ENCODE data around the gene OR52E8.

The OR52E8 gene

DNA sequence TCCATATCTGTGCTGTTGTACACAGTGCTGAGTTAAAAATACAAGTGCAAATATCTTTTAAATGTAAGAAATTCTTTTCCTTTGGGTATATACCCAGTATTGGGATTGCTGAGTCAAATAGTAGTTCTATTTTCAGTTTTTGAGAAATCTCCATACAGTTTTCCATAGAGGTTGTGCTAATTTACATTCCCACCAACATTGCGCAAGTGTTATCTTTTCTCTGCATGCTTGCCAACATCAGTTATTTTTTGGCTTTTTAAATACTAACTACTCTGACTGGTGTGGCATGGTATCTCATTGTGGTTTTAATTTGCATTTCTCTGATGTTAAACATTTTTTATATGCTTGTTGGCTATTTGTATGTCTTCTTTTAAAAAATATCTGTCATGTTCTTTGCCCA, 6.5 kb downstream of the OR52E8 start:
- Histone ChIP-seq H3K36me3 (ENCODE audit: control insufficient read depth in 1 of 2, insufficient read depth in 2 of 2, low read length in 2 of 2) (no peaks in the 10 kb centered on the region), H3K4me3 (ENCODE audit: low read depth in 1 of 2, low read length in 2 of 2) (no peak overlapping the region), H3K27me3 (ENCODE audit: control insufficient read depth in 1 of 2, insufficient read depth in 2 of 2, low read length in 2 of 2) (no peaks in the 10 kb centered on the region), H3K4me1 (ENCODE audit: control insufficient read depth in 1 of 2, insufficient read depth in 2 of 2, low read length in 2 of 2) (no peaks in the 10 kb centered on the region), H3K27ac (ENCODE audit: low read depth, low read length) (no peak overlapping the region), H3K9me3 (ENCODE audit: control insufficient read depth in 1 of 2, low read length in 2 of 2) (peaks cover 0 to 2% of the 10 kb centered on the region in 2 donors), H3K9ac (ENCODE audit: low read depth in 1 of 2, low read length in 2 of 2) (no peak overlapping the region)

DNA sequence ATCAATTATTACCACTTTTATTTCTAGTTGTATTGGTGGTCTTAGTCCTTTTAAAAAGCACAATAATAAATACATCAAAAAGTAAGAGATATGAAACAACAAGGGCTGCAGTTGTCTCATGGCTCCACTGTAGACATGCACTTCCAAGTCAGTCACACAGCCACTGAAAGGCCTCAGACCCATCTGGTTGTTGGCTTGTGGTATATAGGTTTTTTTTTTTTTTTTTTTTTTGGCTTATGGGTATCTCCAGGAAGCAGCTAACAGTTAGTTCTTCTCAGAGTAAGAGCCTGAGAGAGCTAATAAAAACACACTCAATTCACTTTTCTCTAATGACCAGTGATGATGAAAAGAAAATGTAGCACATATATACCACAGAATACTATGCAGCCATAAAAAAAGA, 9.8 kb downstream of the OR52E8 start:
- Histone ChIP-seq H3K9ac (ENCODE audit: low read depth in 1 of 2, low read length in 2 of 2) (no peak overlapping the region), H3K27me3 (ENCODE audit: control insufficient read depth in 1 of 2, insufficient read depth in 2 of 2, low read length in 2 of 2) (no peaks in the 10 kb centered on the region), H3K4me1 (ENCODE audit: control insufficient read depth in 1 of 2, insufficient read depth in 2 of 2, low read length in 2 of 2) (no peaks in the 10 kb centered on the region), H3K4me3 (ENCODE audit: low read depth in 1 of 2, low read length in 2 of 2) (no peak overlapping the region), H3K27ac (ENCODE audit: low read depth, low read length) (no peak overlapping the region), H3K9me3 (ENCODE audit: control insufficient read depth in 1 of 2, low read length in 2 of 2) (no peaks in the 10 kb centered on the region), H3K36me3 (ENCODE audit: control insufficient read depth in 1 of 2, insufficient read depth in 2 of 2, low read length in 2 of 2) (no peaks in the 10 kb centered on the region)

DNA sequence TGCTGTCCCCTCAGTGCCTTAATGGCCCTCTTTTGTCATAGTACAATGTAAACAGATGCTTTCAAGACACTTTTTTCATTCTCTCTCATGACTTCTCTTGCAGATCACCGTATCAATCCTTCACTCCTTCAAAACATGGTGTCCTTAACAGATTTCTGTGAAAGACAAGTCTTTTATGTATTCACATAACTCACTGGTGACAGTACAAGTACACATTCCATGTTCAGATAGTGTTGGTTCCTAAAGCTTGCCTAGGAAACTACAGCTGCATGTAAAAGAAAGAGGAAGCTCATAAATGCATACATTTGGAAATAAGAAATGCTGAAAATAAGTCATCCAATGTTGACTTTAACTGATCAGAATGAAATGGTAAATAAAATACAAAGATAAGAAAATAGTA, 10.8 kb downstream of the OR52E8 start:
- Histone ChIP-seq H3K36me3 (ENCODE audit: control insufficient read depth in 1 of 2, insufficient read depth in 2 of 2, low read length in 2 of 2) (no peaks in the 10 kb centered on the region), H3K27me3 (ENCODE audit: control insufficient read depth in 1 of 2, insufficient read depth in 2 of 2, low read length in 2 of 2) (no peaks in the 10 kb centered on the region), H3K27ac (ENCODE audit: low read depth, low read length) (no peak overlapping the region), H3K9ac (ENCODE audit: low read depth in 1 of 2, low read length in 2 of 2) (no peak overlapping the region), H3K4me1 (ENCODE audit: control insufficient read depth in 1 of 2, insufficient read depth in 2 of 2, low read length in 2 of 2) (no peaks in the 10 kb centered on the region), H3K9me3 (ENCODE audit: control insufficient read depth in 1 of 2, low read length in 2 of 2) (no peaks in the 10 kb centered on the region), H3K4me3 (ENCODE audit: low read depth in 1 of 2, low read length in 2 of 2) (no peak overlapping the region)

DNA sequence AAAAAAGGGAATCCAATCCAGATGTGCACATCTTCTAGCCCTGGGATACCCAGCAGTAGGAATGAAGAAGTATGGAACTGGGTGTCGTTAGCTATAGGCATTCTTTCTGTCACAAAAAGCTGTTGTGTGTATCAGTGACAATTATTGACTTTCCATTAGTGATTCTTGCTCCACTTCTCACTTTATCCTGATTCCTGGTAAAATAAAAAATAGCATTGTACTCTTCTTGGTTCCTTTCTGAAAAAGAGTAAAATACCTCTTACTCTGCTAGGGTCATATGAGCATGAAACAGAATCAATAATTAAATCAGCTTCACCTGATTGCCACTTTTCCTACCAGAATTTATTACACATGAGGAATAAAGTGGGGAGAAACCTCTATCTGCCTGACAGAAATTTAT, 15.7 kb downstream of the OR52E8 start, which contains the start of gene OR52E6:
OR52E6 (minus strand) TSS at position 101 of the 400 bp plus-strand sequence; CDS start at position 101, 0 bp downstream.
- H3K9me3 ChIP-seq (ENCODE audit: control insufficient read depth in 1 of 2, low read length in 2 of 2): no peaks in the 10 kb centered on the region
- no peak within 1 kb of the TSS for H3K9ac ChIP-seq (ENCODE audit: low read depth in 1 of 2, low read length in 2 of 2)
- H3K4me1 ChIP-seq (ENCODE audit: control insufficient read depth in 1 of 2, insufficient read depth in 2 of 2, low read length in 2 of 2): no peaks in the 10 kb centered on the region
- H3K36me3 ChIP-seq (ENCODE audit: control insufficient read depth in 1 of 2, insufficient read depth in 2 of 2, low read length in 2 of 2): no peaks in the 10 kb centered on the region
- no peak within 1 kb of the TSS for H3K4me3 ChIP-seq (ENCODE audit: low read depth in 1 of 2, low read length in 2 of 2)
- H3K27ac ChIP-seq (ENCODE audit: low read depth, low read length): no peak within 1 kb of the TSS
- H3K27me3 ChIP-seq (ENCODE audit: control insufficient read depth in 1 of 2, insufficient read depth in 2 of 2, low read length in 2 of 2): no peaks in the 10 kb centered on the region

DNA sequence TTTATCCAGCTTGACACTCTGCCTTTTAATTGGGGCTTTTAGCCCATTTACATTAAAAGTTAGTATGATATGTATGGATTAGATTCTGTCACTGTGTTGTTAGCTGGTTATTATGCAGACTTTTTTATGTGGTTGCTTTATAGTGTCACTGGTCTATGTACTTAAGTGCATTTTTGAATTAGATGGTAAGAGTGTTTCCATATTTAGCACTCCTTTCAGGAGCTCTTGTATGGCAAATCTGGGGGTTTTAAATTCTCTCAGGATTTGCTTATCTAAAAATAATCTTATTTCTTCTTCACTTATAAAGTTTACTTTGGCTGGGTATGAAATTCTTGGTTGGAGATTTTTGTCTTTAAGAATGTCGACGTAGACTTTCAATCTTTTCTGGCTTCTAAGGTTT, 19.8 kb downstream of the OR52E8 start:
- Histone ChIP-seq H3K4me1 (ENCODE audit: control insufficient read depth in 1 of 2, insufficient read depth in 2 of 2, low read length in 2 of 2) (no peaks in the 10 kb centered on the region), H3K9me3 (ENCODE audit: control insufficient read depth in 1 of 2, low read length in 2 of 2) (no peaks in the 10 kb centered on the region), H3K4me3 (ENCODE audit: low read depth in 1 of 2, low read length in 2 of 2) (no peak overlapping the region), H3K9ac (ENCODE audit: low read depth in 1 of 2, low read length in 2 of 2) (no peak overlapping the region), H3K27ac (ENCODE audit: low read depth, low read length) (no peak overlapping the region), H3K36me3 (ENCODE audit: control insufficient read depth in 1 of 2, insufficient read depth in 2 of 2, low read length in 2 of 2) (no peaks in the 10 kb centered on the region), H3K27me3 (ENCODE audit: control insufficient read depth in 1 of 2, insufficient read depth in 2 of 2, low read length in 2 of 2) (no peaks in the 10 kb centered on the region)

DNA sequence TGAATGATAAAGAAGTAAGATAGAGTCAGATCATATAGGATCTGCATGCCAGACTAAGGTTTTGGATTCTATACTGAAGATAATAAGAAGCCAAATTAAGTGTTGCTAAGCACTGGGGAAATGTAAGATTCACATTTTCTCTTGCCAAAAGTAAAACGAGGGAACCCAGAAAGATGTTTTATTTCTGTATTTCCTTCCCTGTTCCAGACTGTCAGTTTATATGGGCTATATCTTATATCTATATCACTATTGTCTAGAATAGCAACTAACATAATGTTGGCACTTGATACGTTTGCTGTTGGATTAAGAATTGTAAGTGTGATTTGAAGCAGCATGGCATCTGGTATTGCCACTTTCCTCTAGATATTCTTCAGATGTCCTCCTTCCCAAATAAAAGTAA, 24.0 kb downstream of the OR52E8 start:
- Histone ChIP-seq H3K27ac (ENCODE audit: low read depth, low read length) (no peak overlapping the region), H3K9me3 (ENCODE audit: control insufficient read depth in 1 of 2, low read length in 2 of 2) (no peaks in the 10 kb centered on the region), H3K27me3 (ENCODE audit: control insufficient read depth in 1 of 2, insufficient read depth in 2 of 2, low read length in 2 of 2) (no peaks in the 10 kb centered on the region), H3K4me1 (ENCODE audit: control insufficient read depth in 1 of 2, insufficient read depth in 2 of 2, low read length in 2 of 2) (no peaks in the 10 kb centered on the region), H3K36me3 (ENCODE audit: control insufficient read depth in 1 of 2, insufficient read depth in 2 of 2, low read length in 2 of 2) (no peaks in the 10 kb centered on the region), H3K9ac (ENCODE audit: low read depth in 1 of 2, low read length in 2 of 2) (no peak overlapping the region), H3K4me3 (ENCODE audit: low read depth in 1 of 2, low read length in 2 of 2) (no peak overlapping the region)

DNA sequence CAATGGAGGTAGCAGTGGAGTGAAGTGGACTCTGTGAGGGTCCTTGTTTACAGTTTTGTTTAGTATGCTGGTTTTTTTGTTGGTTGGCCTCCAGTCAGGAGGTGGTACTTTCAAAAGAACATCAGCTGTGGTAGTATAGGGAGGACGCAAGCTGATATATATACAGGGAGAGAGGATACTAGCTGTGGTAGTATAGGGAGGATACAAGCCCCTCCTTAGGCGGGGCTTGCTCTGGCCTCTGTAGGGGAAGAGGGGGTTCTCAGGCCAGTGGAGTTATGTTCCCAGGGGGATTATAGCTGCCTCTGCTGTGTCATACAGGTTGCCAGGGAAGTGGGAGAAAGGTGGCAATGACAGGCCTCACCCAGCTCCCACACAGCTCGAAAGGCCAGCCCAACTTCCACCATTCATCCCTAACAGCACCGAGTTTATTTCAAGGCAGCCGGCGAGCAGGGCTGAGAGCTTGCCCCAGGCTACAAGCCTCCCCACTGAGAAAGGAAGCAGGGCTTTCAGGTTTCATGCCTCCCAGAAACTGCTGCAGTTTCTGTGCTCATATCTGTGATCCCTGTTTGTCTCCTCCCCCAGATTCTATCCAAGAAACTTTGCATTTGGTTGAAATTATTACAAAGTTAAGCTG, 26.2 kb downstream of the OR52E8 start:
- Histone ChIP-seq H3K27ac (ENCODE audit: low read depth, low read length) (no peak overlapping the region), H3K9ac (ENCODE audit: low read depth in 1 of 2, low read length in 2 of 2) (no peak overlapping the region), H3K9me3 (ENCODE audit: control insufficient read depth in 1 of 2, low read length in 2 of 2) (no peaks in the 10 kb centered on the region), H3K27me3 (ENCODE audit: control insufficient read depth in 1 of 2, insufficient read depth in 2 of 2, low read length in 2 of 2) (no peaks in the 10 kb centered on the region), H3K4me3 (ENCODE audit: low read depth in 1 of 2, low read length in 2 of 2) (no peak overlapping the region), H3K36me3 (ENCODE audit: control insufficient read depth in 1 of 2, insufficient read depth in 2 of 2, low read length in 2 of 2) (no peaks in the 10 kb centered on the region), H3K4me1 (ENCODE audit: control insufficient read depth in 1 of 2, insufficient read depth in 2 of 2, low read length in 2 of 2) (no peaks in the 10 kb centered on the region)

DNA sequence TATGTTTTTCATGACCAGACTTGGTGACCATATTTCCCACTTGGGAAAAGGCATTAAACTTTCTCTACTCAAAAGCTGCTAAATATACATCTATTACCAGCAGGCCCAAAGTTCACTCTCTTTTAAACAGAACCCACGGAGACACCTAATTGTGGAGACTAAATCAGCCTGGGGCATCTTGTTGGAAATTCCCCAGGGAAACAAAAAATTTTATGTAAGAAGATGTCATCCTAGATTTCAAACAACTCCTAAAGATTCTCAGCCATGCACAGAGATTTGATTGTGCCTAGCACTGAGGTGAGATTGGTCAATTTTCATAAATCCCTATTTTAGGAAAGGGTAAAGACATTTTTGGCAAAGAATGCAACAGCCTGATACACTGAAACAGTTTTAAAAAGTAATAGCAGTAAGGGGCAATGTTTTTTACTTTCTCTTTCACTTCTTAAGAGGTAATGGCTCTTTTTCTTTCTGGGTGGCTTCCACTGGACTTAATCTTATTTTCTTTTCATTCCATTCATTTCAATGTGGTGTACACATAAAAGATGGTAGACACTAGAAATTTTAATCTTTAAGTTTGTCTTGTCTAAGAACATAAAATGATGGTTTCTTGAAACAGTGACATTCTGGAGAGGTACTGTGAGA, 39.1 kb downstream of the OR52E8 start:
- Histone ChIP-seq H3K36me3 (ENCODE audit: control insufficient read depth in 1 of 2, insufficient read depth in 2 of 2, low read length in 2 of 2) (no peaks in the 10 kb centered on the region), H3K27ac (ENCODE audit: low read depth, low read length) (no peak overlapping the region), H3K9me3 (ENCODE audit: control insufficient read depth in 1 of 2, low read length in 2 of 2) (no peaks in the 10 kb centered on the region), H3K4me3 (ENCODE audit: low read depth in 1 of 2, low read length in 2 of 2) (peak overlapping the region; percentile 23), H3K4me1 (ENCODE audit: control insufficient read depth in 1 of 2, insufficient read depth in 2 of 2, low read length in 2 of 2) (peaks cover 0 to 5% of the 10 kb centered on the region in 2 donors), H3K9ac (ENCODE audit: low read depth in 1 of 2, low read length in 2 of 2) (no peak overlapping the region), H3K27me3 (ENCODE audit: control insufficient read depth in 1 of 2, insufficient read depth in 2 of 2, low read length in 2 of 2) (no peaks in the 10 kb centered on the region)

DNA sequence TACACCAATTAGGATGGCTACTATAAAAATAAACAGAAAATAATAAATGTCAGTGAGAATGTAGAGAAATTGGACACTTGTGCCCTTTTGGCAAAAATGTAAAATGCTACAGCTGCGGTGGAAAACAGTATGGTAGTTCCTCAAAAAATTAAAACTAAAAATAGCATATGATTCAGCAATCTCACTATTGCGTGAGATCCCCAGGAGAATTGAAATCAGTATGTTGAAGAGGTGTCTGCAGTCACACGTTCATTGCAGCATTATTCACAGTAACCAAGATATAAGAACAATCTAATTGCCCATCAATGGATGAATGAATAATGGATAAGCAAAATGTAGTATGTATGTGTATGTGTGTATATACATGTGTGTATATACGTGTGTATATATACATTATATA, 42.0 kb downstream of the OR52E8 start:
- H3K9me3 ChIP-seq (ENCODE audit: control insufficient read depth in 1 of 2, low read length in 2 of 2): no peaks in the 10 kb centered on the region
- H3K4me3 ChIP-seq (ENCODE audit: low read depth in 1 of 2, low read length in 2 of 2): no peak overlapping the region
- no peak overlapping the region for H3K27ac ChIP-seq (ENCODE audit: low read depth, low read length)
- H3K27me3 ChIP-seq (ENCODE audit: control insufficient read depth in 1 of 2, insufficient read depth in 2 of 2, low read length in 2 of 2): no peaks in the 10 kb centered on the region
- H3K9ac ChIP-seq (ENCODE audit: low read depth in 1 of 2, low read length in 2 of 2): no peak overlapping the region
- H3K4me1 ChIP-seq (ENCODE audit: control insufficient read depth in 1 of 2, insufficient read depth in 2 of 2, low read length in 2 of 2): peaks cover 0 to 5% of the 10 kb centered on the region in 2 donors
- no peaks in the 10 kb centered on the region for H3K36me3 ChIP-seq (ENCODE audit: control insufficient read depth in 1 of 2, insufficient read depth in 2 of 2, low read length in 2 of 2)

DNA sequence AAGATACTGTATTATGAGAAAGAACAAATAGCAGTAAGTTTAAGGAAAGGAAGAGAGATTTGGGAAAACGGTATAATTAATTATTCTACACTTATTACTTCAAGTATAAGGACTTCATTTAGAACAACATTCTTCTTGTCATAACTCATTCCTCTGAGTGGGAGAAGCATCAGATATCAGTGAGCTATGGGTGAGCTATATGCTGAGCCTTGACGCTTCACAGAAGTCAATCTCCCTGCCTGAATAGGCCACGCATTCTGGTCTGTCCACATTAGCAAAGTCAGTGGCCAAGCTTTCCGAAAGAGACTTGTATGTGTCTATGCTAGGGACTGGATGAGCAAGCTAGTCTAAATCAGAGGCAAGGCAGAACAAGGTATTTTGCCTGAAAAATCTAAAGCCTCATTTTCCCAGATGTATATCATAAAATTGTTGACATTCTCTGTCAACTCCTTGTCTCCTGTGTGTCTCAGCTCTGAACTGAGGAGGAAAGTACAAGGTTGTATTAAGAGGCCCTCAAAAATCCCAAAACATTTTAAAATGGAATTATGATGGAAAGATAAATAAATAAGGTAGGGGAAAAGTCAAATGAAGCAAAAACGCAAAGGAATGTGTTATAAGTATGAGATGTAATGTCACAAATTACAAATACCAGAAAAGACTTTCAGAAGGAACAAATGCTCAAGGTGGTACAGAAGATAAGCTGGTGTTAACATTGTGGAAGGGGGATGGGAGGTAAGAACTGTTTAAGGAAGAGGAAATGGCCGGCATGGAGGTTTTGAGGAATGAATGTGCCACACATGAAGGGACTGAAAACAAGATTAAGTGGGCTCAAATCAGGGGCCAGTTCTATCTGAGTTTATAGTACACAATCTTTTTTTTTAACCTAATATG, 47.3 kb downstream of the OR52E8 start:
- no peak overlapping the region for H3K4me3 ChIP-seq (ENCODE audit: low read depth in 1 of 2, low read length in 2 of 2)
- H3K27ac ChIP-seq (ENCODE audit: low read depth, low read length): no peak overlapping the region
- no peaks in the 10 kb centered on the region for H3K36me3 ChIP-seq (ENCODE audit: control insufficient read depth in 1 of 2, insufficient read depth in 2 of 2, low read length in 2 of 2)
- peaks cover 0 to 6% of the 10 kb centered on the region in 2 donors for H3K27me3 ChIP-seq (ENCODE audit: control insufficient read depth in 1 of 2, insufficient read depth in 2 of 2, low read length in 2 of 2)
- peaks cover 0 to 10% of the 10 kb centered on the region in 2 donors for H3K4me1 ChIP-seq (ENCODE audit: control insufficient read depth in 1 of 2, insufficient read depth in 2 of 2, low read length in 2 of 2)
- no peak overlapping the region for H3K9ac ChIP-seq (ENCODE audit: low read depth in 1 of 2, low read length in 2 of 2)
- no peaks in the 10 kb centered on the region for H3K9me3 ChIP-seq (ENCODE audit: control insufficient read depth in 1 of 2, low read length in 2 of 2)
